NB4 (cell line): ENCODE data around the gene PER3.

Experiments used
- DNase-seq: peaks from one replicate; pipeline ENCODE4 v3.0.0; 2010; ENCODE audit warnings: low read depth
- H3K4me3 ChIP-seq: one replicate; pipeline ENCODE4 v1.5.1; 2011; ENCODE audit warnings: mild to moderate bottlenecking, low read depth, low read length, moderate library complexity
- CTCF ChIP-seq: IDR thresholded peaks from one replicate; pipeline ENCODE4 v1.5.1; 2012; ENCODE audit warnings: low read depth, low read length
- MAX ChIP-seq: IDR thresholded peaks from 2 replicates; pipeline ENCODE4 v1.6.1; 2011; ENCODE audit warnings: low read depth, low read length
- MYC ChIP-seq: IDR thresholded peaks from 2 replicates; pipeline ENCODE4 v1.6.1; 2011; ENCODE audit warnings: low read depth, low read length
- POLR2A ChIP-seq: IDR thresholded peaks from 2 replicates; pipeline ENCODE4 v1.6.1; 2011; ENCODE audit warnings: mild to moderate bottlenecking; ENCODE audit not compliant: insufficient read length; ENCODE audit errors: extremely low read depth

The PER3 gene

GRCh38 chr1:7755448-7755847 is 28.6 kb upstream of the PER3 start:
- no peak overlapping the region for H3K4me3 ChIP-seq
- peak; percentile 51 for TF ChIP-seq CTCF
- TF ChIP-seq MYC, result no peak
- peak; percentile 31 for DNase-seq

- no peak overlapping the region for H3K4me3 ChIP-seq
Observed at GRCh38 chr1:7760245-7760644, 23.8 kb upstream of the PER3 start.

GRCh38 chr1:7761103-7761502 is 23.0 kb upstream of the PER3 start:
- DNase-seq, result no peak
- TF ChIP-seq CTCF (no peak), POLR2A (no peak), MAX (no peak), MYC (no peak)
- no peak overlapping the region for H3K4me3 ChIP-seq

More at GRCh38 chr1:7760245-7760644, 23.8 kb upstream of the PER3 start:
- DNase-seq, result no peak
- TF ChIP-seq CTCF (no peak), POLR2A (no peak), MYC (no peak), MAX (no peak)

- H3K4me3 ChIP-seq, result no peak overlapping the region
- no peak for DNase-seq
- TF ChIP-seq MAX (no peak), POLR2A (no peak), CTCF (no peak), MYC (no peak)
Observed at GRCh38 chr1:7767176-7767575, 16.9 kb upstream of the PER3 start.

GRCh38 chr1:7768583-7768982 is 15.5 kb upstream of the PER3 start:
- DNase-seq, result no peak
- no peak for TF ChIP-seq MAX
- no peak overlapping the region for H3K4me3 ChIP-seq

- no peak overlapping the region for H3K4me3 ChIP-seq
- no peak for TF ChIP-seq POLR2A
- TF ChIP-seq CTCF, result no peak
- TF ChIP-seq MYC, result no peak
- no peak for TF ChIP-seq MAX
- DNase-seq, result no peak
Observed at GRCh38 chr1:7769673-7770412, 14.2 kb upstream of the PER3 start.
